CD1c-positive myeloid dendritic cell (primary cell): ENCODE data around the gene HCRTR1.

Experiments used
- DNase-seq: peaks from one replicate; pipeline ENCODE4 v3.0.0-alpha.2; 2016; ENCODE audit errors: extremely low spot score

The HCRTR1 gene

DNA sequence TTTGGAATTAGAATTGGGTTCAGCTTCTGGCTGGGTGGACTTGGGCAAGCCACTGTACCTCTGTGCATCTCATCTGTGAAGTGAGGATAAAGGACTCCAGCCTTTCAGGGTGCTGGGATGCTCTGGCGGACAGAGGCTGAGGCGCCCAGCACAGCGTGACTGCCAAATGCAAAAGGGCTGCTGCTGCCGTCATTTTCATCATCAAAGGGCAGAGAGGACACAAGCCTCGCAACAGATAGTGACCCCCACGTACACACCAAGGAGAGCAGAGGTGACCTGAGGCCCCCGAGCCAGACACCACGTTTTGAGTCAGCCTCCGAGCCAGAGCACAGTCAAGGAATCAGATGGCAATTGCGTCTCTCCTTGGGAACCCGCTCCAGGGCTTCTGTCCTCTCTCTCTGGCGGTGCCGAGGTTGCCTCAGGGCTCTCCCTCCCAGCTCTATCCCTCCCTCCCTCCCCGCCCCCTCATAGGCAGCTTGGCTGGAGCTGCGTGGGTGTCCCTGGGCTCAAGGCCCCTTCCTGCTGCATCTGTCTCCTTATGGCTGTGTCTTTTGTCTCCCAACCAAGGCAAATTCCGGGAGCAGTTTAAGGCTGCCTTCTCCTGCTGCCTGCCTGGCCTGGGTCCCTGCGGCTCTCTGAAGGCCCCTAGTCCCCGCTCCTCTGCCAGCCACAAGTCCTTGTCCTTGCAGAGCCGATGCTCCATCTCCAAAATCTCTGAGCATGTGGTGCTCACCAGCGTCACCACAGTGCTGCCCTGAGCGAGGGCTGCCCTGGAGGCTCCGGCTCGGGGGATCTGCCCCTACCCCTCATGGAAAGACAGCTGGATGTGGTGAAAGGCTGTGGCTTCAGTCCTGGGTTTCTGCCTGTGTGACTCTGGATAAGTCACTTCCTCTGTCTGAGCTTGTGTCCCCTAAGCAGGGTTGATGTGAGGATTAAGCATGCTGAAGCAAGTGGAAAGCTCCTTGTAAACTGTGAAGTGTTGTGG, 9.0 kb downstream of the HCRTR1 start:
- DNase-seq: peak; percentile 47

DNA sequence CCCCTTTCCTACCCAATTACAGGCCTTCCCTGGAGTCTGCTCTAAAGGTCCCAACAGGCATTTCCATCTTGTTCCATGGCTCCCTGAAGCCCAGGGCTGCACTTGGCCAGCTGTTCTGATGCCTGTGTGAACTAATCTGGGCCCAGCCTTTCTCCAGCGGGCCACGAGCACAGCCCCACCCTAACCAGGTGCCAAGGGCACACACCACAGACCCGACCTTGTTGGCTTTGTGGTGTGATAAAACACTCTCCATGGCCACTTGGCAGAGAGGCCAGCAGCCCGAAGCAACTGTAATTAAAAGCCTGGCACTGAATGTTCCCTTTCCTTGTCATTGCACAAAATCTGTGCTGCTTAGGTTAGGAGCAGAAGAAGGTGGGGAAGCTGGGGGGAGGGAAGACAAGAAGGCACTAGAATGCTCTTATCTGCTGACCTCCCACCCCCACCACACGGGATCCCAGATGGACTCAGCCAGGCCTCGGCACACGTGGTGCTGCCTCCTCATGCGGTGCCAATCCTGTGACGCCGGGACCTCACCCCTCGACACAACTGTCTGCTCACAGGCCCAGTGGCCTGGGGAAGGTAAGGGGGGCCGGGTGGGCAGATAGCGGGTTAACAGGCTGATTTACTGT, 9.9 kb downstream of the HCRTR1 start:
- DNase-seq: no peak

DNA sequence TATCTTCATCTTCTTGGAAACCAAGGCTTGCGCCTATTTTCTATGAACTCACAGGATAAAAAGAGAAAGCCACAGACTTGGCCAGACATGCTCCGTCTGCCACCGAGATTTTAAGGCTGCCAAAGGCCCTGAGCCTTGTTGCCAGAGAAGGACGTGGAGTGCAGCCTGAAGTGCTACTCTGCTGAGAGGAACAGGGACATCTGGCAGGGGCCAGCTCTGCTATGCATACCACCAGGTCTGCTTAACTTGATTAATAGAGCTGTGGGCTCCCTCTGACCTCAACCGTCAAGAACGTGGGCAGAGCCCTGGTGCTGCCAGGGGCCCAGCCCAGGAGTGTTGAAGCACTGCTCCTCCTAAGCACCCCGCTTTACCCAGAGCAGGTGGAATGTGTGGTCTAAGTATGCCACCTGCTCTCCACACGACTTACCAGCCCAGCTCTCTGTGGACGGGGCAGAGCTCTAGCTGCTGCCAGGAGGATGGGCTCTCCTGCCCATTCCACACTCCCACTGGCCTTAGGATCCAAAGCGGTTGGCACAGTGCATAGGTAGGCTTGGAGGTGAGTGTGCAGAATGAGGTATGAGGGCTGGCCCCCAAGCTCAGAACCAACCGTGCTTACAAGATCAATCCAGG, 10.6 kb downstream of the HCRTR1 start:
- no peak for DNase-seq

DNA sequence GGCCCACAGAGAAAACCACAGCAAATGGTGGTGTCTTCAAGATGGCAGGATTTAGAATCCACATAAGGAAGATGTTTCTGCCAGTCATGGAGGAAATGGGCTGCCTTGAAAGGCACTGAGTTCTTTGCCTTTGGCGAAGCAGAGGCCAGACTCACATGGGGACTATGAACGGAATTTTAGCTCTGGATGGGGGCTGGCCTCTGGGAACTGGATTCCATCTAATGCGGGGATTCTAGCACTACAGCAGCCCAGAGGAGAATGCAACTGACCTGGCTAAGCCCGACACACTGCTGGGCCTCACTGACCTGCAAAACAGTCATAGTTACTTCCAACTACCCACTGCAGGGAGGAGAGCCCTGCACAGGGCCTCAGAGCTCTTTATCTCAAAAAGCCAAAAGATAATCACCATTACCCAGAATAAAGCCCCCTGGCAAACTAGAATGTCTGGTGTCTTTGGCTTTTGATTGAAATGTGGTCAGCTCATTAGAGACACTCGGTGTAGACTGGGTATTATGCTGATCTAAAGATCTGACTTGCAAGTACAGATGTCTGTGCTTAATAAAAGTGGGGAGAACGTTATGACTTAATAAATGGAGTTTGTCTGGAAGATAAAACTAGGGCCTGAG, 11.6 kb downstream of the HCRTR1 start:
- DNase-seq: no peak

DNA sequence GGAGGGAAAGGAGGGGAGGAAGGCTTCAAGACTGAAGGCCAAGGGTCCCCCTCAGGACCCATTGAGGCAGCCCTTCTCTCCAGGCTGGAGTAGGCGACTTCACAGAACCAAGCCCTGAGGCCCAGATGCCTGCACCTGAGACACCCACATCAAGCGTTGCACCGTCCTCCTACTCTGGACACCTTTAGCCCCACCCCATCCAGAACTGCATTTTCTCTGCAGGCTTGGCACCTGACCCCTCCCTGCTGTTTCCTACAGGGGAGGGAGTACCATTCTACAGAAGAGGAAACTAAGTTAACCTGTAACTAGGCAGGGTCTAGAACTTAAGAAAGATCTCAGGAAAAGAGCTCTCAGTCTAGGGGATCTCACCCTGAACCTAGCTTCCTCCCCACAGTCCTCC, 15.2 kb downstream of the HCRTR1 start:
- DNase-seq: no peak

DNA sequence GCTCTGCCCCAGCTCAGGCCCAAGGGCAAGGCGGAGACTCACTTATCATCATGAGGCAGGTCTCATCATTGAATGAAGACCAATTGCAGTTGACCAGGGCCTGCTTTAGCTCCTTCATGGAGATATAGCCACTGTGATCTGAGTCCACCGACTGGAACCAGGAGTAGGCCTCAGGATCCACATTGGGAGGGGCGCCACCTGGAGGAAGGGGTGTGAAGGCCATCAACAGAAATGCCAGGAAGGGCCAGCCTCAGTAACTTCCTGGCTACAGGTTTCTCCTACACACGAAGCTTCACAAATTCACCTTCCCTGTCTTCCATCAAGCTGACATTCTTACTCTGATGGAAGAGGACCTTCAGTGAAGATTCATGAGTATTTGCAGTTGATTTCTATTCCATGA, 15.6 kb downstream of the HCRTR1 start:
- DNase-seq: peak; percentile 63

DNA sequence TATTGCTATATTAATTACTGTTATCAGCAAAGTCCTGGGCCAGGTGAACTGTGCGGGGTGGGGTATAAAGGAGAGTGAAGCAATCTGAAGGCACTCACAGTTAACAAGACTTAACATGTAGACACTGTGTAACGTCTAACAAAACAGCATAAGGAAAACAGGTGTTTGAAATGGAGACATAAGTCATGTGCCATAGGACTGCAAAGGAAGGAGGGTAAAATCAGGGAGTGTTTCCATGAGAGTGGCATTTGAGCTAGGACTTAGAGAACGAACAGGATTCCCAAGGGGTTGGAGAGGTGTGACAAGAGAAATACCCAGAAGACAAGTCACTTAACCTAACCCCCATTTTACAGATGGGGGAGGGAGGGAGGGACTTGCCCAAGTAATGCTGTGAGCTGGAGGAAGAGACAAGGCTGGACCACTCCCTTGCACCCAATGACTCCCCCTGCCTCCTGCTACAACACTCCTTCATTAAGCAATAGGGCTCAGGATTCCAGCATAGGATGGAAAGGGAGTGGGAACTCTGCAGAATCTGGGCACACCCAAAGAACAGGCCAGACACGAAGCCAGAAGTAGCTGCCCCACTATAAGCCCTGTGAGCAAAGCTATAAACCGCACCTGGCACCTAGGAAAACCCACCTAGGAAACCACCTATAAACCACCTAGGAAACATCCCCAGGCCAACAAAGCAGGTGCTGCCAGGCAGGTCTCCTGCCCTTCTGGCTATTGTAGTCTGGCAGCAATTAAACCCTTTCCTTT, 20.6 kb downstream of the HCRTR1 start:
- DNase-seq: no peak

DNA sequence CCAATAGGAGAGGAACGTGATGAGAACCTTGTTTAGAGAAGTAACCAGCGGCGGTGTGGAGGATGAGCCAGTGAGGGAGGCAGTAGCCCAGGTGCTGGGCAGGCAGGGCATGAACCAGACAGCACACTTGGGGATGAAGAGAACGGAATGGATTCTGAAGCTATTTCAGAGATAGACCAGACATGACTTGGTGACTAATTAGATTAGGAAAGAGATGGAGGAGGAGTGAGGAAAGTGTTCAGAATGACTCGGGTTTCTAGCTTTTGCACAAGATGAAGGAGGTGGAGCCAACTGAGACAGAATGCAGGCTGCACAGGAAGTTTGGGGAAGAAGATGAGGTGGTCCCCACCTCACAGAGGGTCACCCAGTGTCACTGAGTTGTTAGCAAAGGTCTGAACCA, 22.1 kb downstream of the HCRTR1 start:
- DNase-seq: peak; percentile 64

DNA sequence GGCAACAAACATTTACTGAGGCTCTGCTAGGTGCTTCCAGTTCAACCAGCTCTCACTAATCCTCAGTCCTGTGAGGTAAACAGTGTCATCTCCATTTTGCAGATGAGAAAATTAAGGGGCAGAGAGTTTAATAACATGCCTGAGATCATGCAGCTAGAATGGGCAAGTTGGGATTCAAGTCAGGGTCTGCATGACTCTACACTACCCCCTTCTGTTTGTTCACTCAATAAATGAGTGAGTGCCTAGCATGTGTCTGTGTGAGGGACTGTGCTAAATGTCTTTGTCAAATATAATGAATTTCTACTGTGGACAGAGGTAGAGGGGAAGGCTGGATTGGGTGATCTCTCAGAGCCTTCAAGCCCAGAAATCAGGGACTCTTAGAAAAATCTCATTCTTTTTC, 22.7 kb downstream of the HCRTR1 start:
- no peak for DNase-seq

DNA sequence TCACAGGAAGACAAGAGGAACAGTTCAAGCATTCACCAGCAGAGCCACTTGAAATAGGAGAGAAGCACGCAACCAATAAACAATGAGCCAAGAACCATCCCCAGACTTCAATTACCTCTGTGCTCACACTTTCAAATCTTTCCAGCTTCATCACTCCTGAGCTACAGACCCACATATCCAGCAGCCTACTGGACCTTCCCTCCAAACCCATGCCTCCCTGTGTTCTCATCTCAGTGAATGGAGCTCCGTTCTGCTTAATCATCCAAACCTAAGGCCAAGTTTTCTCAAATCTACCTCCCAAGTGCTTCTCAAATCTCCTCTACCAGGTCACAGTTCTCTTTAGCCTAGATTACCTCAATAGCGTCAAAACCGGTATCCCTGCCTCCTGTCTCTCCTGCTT, 23.5 kb downstream of the HCRTR1 start:
- DNase-seq: no peak

DNA sequence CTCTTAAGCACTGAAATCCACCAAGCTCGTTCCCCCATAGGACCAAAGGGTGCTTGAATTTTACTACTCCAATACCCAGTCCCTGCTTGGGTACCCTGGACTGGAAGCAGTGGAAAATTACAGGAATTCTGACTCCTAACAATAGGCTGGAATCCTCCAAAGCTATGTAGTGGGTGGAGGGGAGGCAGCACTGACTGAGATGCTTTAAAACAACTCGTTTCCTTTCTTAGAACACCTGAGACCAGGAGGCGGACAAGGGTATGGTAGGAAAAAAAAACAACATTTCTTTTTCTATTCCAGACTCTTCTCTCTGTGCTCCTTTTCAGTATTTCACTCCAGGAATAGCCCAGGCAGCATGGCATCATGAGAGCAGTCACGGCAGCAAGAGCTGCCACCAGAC, 24.9 kb downstream of the HCRTR1 start:
- no peak for DNase-seq

DNA sequence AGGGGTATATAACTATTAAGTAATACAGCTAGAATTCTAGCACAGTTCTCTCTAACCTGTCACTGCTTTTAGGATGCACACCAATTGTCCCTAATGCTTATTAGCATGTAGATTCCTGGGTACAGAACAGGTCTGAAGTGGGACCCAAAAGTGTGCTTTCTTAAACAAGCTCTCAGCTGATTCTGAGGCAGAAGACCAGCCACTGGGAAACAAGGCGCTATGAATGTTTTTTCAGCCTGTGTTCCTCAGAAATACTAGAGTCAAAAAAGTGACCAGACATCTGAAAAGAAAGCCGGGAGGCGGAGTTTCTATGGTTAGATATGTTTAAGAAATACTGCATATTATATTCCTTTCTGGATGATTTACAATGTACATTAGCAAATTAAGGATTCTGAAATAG, 25.4 kb downstream of the HCRTR1 start:
- no peak for DNase-seq

DNA sequence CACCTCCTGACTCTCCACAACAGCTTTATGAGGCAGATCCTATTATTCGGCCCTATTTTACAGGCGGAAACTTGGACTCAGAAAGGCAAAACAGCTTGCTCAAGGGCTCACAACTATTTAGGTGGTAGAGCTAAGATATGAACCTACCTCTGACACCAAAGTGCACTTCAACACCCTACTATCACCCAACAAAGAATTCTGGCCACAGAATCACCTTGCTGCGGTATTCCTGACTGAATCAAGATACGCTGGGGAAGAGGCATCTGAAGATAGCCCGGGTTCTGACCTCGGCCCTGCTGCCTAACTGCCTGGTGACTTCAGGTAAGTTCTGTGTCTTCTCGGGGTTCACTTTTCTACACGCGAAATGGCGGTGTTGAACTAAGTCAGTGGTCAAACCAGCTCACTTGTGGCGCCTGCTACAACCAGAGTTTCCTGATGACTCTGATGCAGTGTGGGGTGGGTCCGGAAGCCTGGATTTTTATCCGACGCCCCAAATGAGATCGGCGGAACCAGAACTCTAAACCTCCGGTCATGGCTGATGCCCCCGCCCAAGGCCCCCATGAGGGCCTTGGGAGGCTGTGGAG, 26.6 kb downstream of the HCRTR1 start:
- DNase-seq: no peak

DNA sequence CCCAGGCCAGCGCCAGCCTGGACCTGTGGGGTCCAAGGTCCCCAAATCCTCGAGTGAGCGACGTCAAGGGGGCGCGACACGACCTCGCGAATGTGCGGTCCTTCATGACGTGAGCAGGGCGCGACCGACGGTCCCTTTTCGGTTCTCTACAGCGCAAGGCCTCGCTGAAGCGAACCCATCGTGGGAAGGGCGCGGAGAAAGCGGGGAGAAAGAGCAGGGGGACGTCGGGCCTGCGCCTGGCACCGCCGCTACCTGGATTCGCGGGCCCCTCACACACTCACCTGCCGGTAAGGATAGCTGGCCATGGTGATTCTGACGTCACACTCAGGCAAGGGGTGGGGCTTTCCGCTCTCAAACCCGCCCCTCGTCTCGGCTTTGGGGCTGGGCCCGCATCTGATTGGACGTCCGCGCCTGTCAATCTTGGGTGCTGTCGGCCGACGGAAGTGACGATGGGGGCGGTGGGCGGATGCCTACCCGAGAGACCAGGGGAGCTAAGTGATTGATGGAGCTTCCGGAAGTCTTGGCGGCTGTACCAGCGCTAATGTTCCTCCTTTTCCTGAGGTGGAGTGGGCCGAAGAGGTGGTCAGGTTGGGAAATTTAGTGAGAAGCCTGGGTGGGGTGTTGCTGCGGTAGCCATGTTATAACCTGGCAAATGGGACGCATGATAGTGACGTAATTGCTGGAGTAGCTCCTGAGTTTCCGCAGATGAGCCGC, 27.2 kb downstream of the HCRTR1 start, which contains the start of gene PEF1:
Gene PEF1 (minus strand): TSS at position 317 of the 714 bp plus-strand sequence. CDS start 12 bp downstream, at position 305.
- DNase-seq: peak; percentile 99

DNA sequence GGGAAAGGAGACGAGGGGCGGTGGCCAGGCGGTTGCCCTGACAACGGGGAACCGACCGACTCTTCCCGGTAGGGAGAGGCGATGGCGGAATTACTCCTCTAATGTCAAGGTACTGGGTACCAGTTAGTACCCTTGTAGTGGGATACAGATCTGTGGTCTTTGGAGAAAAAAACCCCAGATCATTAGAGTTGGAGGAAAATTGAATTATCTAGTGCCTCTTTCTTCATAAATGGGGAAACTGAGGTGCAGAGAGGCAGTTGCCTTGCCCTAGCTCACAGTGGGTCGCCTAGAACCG, 27.7 kb downstream of the HCRTR1 start:
- DNase-seq: no peak

DNA sequence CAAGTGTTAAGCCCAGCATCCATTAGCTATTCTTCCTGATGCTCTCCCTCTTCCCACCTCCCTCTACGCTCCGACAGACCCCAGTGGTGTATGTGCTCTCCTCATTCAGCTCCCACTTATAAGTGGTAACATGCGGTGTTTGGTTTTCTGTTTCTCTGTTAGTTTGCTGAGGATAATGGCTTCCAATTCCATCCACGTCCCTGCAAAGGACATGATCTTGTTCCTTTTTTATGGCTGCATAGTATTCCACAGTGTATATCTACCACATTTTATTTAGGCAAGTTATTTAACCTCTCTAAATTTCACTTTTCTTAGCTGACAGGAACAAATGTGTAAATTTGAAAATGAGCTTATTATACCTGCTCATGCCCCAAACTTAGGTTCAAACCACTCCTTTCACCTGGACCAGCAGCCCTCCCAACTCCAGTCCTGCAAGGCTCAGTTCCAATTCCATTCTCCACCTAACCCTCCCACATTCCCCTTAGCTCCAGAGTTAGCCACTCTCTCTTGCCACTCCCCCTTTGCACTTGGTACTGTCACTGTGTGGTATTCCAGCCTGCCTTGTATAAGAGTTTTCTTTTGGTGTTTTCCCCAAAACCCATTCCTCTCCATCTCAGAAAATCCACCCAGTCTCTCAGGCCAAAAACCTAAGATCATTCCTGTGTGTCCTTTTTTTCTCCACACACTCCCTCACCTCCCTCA, 28.9 kb downstream of the HCRTR1 start:
- no peak for DNase-seq

DNA sequence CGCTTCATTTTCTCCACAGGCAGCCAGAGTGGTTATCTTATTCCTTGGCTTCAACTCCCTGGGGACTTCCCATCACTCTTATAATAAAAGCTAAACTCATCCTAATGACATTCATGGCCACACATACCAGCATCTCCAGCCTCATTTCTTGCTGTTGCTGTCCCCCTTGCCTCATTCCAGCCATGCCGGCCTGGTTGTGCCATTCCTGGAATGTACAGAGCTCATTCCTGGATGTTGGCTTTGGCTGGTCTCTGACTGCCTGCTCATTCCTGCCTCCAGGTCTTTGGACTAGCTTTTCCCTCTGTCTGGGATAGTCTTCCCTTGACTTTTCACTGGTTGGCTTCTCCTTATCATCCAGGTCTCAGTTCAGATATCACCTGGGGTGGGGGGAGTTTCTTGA, 29.6 kb downstream of the HCRTR1 start:
- no peak for DNase-seq

DNA sequence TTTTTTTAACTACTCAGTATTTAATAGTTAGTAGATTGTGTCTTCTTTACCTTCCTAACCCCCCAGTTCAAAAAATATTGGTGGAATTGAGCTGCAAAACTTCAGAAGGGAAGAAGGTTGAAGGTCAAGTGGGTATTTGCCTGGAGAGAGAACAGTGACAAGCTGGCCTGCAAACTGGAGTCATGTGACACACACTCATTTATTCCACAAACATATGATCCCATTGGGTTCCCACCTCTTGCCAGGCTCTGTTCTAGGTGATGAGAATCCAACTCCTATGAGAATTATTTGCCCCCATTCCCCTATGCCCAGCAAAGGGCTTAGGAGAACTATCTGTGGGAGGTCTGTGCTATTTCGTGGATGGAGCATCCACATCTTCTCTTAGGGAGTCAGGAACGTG, 30.7 kb downstream of the HCRTR1 start:
- DNase-seq: no peak

DNA sequence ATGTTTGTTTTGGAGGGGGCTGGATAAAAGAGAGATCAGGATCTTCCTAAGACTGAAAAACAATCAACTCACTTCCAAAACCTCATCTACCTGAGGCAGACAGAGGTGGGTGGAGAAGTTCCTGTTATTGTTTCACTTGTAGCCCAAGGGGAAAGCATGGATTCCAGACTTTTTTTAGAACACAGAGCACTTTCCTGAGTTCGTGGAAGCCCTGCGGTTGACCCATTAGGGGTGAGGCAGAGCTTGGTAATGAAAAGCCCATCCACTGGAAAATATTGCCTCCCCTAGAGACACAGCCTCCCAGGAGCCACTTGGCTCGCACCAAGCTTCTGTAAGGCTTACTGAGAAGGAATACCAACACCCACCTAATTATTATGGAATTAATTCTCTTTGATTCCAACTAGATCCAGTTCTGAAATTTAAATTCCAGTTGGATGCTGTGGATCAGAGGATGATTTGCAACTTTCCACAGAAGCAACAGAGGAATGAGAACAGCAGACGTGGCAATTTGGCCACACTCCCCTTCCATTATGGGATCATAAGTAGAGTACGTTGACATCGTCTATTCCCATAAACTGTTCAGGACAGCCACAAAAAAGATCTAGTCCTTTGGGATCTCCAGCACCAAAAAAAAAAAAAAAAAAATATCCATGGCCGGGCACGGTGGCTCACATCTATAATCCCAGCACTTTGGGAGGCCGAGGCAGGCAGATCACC, 31.3 kb downstream of the HCRTR1 start:
- no peak for DNase-seq
